HG02571 (cell line): Measurements from ENCODE around the gene P2RY6.
A peak's percentile ranks its signal among the peaks of the same experiment; 100 is the strongest.

Source experiments
- ATAC-seq: cut with Tn5 transposase; IDR thresholded peaks from one replicate; pipeline ENCODE4 v1.9.1; 2021; ENCODE audit warnings: mild to moderate bottlenecking, moderate library complexity; ENCODE audit not compliant: unreplicated experiment

Gene P2RY6

GRCh38 chr11:73275381-73275750 is 3.2 kb downstream of the P2RY6 start:
- ATAC-seq: no peak

GRCh38 chr11:73277467-73277866 is 5.3 kb downstream of the P2RY6 start:
- ATAC-seq: no peak

- no peak for ATAC-seq
Measured at GRCh38 chr11:73280626-73281025, 8.5 kb downstream of the P2RY6 start.

GRCh38 chr11:73281201-73281741 is 9.1 kb downstream of the P2RY6 start:
- ATAC-seq: no peak

DNA sequence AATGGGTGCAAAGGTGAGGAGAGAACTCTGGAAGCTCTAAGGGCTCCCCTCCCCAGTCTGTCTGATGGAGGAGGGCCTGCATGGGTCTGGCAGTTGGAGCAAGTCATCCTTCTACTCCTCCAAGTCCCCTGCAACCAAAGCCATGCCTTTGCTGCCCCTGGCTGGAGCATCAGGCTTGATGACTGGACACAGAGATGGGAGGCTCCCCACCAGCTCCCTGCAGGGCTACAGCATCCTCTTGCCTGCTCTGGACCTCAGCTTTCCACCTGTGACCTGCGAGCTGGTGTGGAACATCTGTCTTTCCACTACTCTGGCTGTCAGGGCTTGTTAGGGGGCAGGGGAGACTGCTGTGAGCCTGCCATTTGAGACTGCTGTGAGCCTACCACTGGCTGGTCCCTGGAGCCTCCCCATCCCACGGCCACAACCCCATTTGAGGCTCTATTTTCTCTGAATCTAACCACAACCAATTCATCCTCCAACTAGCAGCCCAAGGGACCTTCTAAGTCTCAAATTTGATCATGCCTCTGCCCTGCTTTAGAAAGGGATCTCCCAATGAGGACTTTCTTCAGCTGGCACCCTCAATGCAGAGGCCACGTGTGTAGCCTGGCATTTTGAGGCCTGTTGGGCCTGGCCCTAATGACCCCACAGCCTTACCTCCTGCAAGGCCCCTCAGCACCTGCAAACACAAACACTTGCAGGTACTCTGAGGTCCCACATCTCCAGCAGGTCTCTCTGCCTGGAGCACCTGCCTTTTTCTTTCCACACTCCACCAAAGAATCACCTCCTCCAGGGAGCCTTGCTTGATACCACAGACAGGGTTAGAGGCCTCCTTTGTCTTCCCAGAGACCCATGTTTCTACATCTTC is 9.9 kb downstream of the P2RY6 start:
- ATAC-seq: no peak

DNA sequence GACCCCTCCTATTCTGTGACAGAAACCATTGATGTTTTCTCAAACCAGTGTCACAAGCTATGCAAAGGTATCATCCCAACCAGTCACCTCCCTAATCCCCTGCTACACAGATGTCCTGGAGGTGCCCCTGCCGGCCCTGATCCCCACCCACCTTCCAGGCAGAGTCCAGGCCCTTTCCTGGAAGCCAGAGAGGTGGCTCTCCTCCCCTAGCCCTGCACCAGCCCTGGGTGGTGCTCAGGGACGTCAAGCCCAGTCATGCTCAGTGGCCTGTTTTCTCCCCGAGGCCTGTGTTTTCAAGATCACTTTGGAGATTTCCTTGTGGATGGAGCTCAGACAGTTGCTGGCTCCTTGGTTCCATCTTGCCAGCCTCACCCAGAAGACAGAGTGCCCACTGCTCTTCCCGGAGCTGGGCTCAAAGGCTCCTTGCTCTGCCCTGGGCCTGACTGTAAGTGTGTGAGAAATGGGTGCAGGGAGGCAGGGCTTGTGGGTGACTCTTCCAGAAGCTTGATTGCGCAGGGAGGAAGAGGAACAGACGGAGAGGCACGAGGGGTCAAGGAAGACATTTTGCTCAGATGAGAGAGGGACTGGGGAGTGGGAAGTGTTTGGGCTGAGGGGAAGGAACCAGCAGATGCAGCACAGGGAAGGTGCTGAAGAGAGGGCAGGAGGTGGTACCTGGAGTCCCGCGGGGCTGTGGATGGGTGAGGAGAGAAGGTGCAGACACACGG is 11.3 kb downstream of the P2RY6 start:
- no peak for ATAC-seq

DNA sequence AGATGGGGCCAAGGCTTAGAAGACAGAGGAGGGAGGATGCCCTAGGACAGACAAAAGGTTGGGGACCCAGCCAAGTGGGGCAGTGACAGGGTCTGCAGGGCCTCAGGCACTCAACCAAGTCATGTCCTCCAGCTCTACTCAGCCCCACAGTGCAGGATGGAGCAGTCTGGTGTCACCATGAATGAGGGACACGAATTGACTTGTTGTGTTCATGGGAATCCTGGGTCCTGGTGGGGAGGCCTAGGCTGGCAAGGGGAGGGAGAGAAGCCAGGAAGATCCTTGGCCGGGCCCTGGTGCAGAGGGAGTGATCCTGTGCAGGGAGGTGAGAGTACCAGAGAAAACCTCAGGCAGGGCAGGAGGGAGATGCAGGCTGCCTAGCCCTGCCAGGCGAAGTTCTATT is 12.0 kb downstream of the P2RY6 start:
- ATAC-seq: no peak

DNA sequence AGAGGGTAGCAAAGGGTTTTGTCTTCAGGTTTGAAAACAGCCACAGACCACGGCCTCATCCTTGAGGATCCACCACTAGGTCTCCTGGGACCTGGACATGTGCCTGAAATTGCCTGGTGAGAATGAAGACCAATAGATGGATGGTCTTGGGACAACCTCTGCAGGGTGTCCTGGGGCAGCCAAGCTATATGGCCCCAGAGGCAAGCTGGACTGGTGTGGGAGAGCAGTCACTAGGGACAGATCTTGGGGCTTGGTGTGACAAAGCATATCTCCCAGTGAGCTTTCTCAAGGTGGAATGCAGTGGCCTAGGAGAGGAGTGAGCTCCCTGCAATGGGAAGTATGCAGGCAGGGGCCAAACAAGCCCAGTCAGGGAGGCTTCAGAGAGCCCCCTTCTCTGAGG is 13.6 kb downstream of the P2RY6 start:
- ATAC-seq: no peak

- ATAC-seq: no peak
Measured at GRCh38 chr11:73286240-73286810, 14.2 kb downstream of the P2RY6 start.

DNA sequence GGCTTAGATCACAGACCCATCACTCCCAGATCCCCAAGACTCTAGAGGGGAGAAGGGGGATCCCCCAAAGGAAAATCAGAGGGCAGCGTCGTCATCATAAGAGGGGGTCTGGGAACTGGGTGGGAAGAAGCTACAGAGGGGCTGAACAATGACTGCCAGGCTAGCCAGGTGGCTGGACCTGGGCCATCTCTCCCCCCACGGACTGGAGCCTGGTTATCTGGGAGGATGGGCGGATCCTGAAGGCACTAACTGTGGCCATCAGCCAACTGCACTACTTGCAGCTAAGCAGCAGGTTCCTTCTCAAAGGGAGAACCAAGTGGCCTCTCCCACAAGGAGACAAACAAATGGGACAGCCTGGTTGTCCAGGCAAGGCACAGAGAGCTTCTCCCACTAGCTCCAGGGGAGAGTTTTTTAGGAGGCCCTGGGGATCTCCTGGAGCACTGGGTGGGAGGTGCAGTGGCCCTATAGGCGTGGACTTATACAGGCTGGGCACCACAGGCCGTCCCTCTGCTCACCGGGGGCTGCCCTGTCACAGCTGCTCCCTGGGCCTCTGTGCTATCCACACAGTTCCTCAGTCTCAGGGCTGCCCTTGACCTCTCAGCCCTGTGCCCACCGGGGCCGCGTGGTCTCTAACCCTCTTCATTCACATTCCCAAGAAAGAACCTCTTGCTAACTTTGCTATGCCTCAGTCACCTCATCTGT is 15.4 kb downstream of the P2RY6 start:
- ATAC-seq: no peak

- no peak for ATAC-seq
Measured at GRCh38 chr11:73288192-73288872, 16.2 kb downstream of the P2RY6 start.

DNA sequence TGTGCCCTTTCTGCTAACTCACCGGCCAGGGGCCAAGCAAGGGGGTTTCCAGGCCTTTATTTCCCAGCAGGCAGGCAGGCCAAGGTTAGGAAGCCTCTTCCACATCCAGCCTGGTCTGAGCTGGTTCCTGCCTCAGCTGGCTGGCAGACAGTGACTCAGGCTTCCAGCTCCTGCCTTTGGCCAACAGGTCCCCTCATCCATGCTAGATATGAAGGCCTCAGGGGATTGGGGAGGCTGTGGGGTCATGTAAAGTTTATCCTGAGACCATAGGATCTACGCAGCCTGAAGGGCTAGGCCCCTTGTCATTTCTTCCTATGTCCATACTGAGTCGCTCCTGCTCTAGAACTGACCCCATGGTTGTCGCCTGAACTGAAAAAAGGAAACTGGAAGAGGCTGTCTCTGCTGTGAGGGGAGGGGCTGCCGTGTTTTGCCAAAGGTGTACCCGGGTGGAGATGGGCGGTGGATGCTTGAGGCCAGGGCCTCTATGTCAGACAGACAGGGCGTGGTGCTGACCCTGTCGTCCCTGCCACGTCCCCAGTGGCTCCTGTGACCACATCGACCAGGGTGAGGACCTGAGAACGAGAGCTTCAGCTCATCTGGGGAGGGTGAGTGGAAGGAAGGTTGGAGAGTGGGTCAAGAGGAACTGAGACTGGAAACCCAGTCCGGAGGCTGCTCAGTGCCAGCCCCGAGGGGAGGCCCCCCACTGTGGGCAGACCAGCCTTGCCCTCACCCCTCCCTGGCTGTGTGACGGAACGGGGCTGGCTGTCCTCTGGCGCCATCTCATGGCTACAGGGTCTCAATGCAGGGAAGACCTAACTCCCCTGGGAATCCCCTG is 17.0 kb downstream of the P2RY6 start:
- ATAC-seq: peak; percentile 62

- no peak for ATAC-seq
Measured at GRCh38 chr11:73290536-73290935, 18.4 kb downstream of the P2RY6 start.

DNA sequence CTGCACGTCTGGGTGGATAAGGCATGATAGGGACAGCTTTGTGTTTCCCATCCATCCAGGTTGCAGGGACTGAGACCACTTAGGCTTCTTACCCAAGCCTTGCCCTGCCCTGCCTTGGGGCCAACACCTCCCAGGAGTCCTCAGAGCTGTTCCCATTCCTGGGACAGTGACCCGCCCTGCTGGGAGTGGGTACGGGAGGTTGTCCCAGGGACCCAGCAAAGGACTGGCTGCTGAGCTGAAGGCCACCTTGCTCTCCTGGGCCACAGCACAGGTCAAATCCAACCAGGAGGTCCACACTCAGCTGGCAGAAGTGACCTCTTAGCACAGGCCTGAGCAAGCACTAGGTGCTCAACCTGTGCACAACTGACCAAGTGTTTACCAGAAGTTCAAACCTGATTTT is 19.1 kb downstream of the P2RY6 start:
- ATAC-seq: no peak

- no peak for ATAC-seq
Measured at GRCh38 chr11:73291781-73292524, 19.8 kb downstream of the P2RY6 start.

DNA sequence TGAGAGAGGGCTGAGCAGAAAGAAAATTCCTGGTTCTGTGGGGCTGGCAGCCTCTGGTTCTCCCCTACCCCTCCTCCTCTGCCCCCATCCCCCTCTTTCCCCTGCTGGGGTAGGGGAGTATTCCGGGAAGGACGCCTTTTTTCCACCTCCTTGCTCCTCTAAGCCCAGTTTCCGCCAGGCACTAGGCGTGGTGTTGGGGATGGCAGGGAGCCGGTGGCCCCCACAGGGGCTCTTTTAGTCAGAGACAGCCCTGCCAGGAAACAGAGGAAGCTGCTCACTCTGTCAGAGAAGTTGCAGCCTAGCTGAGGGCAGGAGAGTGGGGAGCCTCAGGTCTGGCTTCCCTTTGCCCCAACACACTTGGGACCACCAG is 20.4 kb downstream of the P2RY6 start:
- ATAC-seq: no peak

DNA sequence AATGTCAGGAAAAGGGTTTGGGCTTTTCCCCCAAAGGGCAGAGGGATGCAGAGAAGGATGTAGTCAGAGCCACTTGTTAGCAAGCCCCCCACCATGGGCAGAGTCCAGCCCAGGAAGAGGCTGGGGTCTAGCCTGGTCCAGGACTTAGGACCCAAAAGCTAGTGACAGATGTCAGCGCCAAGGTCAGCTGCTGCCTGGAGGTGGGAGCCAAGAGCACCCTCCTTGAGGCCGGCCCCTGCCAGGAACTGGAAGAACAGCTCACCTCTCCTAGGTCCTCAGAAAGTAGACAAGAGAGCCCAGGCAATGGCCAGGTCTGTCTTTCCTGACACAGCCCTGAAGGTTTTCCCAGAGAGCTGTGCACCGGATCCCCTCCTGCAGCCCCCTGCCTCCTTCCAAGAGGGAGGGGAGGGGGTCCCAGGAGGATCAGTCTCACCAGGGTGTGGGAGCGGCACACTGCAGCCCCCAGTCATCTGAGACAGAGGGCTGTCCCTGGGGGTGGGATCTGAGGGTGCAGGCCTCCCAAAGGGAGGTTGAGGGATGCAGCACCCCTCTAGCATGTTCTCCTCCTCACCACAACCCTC is 21.3 kb downstream of the P2RY6 start:
- ATAC-seq: no peak

DNA sequence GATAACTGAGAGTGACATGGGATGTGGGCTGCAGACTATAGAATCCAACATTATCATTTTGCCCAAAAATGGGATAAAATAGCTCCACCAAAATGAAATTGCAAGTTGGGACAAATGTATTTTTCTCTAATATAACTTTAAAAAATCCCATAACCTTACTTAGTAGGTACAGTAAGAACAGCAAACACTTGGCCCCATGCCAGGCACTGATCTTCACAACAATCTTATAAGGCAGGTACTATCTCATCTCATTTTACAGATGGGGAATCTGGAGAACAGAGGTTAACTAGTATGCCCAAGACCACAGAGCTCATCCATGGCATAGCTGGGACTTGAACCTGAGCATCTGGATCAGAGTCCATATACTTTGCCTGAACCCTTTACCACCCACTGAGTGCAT is 22.5 kb downstream of the P2RY6 start:
- ATAC-seq: no peak
